Endometrium (tissue), 2 donors: Measurements from ENCODE around the gene SSBP1.

Experiments used
- FAIRE-seq: peaks from 2 replicates; lab custom pipeline; 2012; peaks lifted over from hg19 to GRCh38; lab: Jason Lieb, UNC
- donor health status: control.
- donor health status: control.

The SSBP1 gene

GRCh38 chr7:141776374-141776773 lies 38.2 kb downstream of the SSBP1 start, which contains the start of gene TAS2R4:
TSS of gene TAS2R4 (plus strand) at chr7:141776674. CDS start at chr7:141778489, 1,815 bp downstream.
- FAIRE-seq: no peak

- no peak for FAIRE-seq
Observed at GRCh38 chr7:141785706-141786552, 47.8 kb downstream of the SSBP1 start.

GRCh38 chr7:141788296-141788695 lies 50.1 kb downstream of the SSBP1 start:
- no peak for FAIRE-seq

- FAIRE-seq: no peak
Observed at GRCh38 chr7:141789917-141790316, 51.8 kb downstream of the SSBP1 start, which contains the start of gene TAS2R5. TSS of gene TAS2R5 (plus strand) at chr7:141790217. CDS start at chr7:141790362, 145 bp downstream.

- FAIRE-seq: no peak
Observed at GRCh38 chr7:141792526-141792925, 54.4 kb downstream of the SSBP1 start.
